HG02588 (cell line): ENCODE data around the gene MISP.

Source experiments
- ATAC-seq: cut with Tn5 transposase; IDR thresholded peaks from one replicate; pipeline ENCODE4 v1.9.1; 2021; ENCODE audit warnings: mild to moderate bottlenecking, moderate library complexity; ENCODE audit not compliant: unreplicated experiment

Gene MISP

DNA sequence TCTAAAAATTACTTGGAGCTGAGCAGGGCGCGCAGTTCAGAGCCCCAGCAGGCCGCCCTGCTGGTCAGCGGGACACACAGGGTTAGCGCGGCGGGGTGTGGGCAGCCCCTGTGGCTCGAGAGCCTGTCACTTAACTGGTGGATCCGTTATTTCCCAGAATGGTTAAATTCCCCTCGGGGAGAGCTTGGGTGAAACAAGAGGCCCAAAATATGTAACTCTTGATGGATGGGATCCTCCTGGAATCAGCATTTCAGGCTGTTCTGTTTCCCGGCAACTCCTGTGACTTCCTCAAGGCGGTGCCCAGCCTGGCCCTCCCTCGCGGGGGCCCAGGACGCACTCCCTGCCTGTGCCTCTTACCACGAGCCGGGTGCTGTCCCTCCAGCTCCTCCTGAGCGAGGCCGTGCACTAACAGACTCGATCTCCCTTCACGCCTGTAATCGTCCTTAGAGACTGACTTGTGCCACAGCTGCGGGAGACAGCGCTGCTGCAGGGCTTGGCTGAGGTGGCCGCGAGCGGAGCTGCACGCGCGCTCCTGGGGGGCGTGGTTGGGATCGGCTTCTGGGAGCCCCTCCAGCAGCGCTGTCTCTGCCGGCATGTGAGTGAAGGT, 56.0 kb downstream of the MISP start:
- ATAC-seq: no peak

DNA sequence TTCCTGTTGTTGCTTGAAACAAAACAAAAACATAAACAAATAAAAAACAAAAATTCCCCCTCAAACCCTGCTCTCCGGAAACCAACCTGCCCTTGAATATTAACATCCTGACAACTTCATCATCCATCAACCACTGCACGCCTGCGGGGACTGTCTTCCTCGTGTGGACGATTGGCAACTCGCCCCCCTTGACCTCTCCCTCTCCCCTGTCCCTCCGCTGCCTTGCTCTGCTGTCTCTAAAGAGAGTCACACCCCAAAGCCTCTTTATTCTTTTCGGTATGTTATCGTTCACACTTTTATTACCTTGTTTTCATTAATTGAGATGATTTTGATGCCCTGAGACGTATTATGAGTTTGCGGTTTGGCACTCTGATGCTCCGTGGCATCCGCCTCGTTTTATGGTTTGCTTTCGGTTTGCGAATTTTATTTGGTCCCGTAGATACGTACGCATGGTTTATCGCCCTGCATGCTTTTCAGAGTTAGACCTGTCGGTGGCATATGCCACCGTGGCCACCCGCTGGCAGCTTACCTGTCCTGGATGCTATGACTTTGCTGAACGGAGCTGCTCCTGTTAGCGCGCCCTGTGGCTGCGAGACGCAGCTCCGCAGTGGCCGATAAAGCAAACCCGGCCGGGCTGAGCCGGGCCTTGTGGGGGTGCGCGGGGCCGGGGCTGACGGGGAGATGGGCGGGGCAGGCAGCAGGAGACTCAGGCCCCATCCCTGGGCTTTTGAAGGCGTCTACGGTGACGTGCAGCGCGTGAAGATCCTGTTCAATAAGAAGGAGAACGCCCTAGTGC, 56.9 kb downstream of the MISP start:
- ATAC-seq: no peak

DNA sequence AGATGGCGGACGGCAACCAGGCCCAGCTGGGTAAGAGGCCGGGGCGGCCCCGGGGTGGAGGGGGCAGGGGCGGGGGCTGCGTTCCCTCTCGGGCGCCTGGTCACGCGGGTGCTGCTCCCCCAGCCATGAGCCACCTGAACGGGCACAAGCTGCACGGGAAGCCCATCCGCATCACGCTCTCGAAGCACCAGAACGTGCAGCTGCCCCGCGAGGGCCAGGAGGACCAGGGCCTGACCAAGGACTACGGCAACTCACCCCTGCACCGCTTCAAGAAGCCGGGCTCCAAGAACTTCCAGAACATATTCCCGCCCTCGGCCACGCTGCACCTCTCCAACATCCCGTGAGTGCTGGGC, 57.5 kb downstream of the MISP start:
- ATAC-seq: no peak

DNA sequence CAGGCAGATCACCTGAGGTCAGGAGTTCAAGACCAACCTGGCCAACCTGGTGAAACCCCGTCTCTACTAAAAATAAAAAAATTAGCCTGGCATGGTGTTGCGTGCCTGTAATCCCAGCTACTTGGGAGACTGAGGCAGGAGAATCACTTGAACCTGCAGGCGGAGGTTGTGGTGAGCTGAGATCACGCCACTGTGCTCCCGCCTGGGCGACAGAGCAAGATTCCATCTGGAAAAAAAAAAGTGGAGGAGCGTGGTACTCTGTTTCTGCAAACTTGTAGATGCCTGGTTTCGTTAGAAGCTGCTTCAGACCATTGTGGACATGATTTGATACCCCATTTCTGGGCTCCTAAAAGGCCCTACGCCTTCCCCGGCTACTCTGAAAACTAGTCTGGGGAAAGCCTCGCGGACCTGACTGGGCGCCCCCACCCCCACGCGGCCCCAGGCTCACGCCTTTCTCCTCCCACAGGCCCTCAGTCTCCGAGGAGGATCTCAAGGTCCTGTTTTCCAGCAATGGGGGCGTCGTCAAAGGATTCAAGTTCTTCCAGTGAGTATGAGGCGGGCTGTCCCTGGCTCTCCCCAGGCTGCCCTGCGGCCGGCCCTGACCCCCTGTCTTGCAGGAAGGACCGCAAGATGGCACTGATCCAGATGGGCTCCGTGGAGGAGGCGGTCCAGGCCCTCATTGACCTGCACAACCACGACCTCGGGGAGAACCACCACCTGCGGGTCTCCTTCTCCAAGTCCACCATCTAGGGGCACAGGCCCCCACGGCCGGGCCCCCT, 59.4 kb downstream of the MISP start:
- no peak for ATAC-seq

DNA sequence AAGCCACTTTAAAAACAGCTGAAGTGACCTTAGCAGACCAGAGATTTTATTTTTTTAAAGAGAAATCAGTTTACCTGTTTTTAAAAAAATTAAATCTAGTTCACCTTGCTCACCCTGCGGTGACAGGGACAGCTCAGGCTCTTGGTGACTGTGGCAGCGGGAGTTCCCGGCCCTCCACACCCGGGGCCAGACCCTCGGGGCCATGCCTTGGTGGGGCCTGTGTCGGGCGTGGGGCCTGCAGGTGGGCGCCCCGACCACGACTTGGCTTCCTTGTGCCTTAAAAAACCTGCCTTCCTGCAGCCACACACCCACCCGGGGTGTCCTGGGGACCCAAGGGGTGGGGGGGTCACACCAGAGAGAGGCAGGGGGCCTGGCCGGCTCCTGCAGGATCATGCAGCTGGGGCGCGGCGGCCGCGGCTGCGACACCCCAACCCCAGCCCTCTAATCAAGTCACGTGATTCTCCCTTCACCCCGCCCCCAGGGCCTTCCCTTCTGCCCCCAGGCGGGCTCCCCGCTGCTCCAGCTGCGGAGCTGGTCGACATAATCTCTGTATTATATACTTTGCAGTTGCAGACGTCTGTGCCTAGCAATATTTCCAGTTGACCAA, 60.1 kb downstream of the MISP start:
- ATAC-seq: no peak

DNA sequence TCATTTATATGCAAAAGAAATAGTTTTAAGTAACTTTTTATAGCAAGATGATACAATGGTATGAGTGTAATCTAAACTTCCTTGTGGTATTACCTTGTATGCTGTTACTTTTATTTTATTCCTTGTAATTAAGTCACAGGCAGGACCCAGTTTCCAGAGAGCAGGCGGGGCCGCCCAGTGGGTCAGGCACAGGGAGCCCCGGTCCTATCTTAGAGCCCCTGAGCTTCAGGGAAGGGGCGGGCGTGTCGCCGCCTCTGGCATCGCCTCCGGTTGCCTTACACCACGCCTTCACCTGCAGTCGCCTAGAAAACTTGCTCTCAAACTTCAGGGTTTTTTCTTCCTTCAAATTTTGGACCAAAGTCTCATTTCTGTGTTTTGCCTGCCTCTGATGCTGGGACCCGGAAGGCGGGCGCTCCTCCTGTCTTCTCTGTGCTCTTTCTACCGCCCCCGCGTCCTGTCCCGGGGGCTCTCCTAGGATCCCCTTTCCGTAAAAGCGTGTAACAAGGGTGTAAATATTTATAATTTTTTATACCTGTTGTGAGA, 60.7 kb downstream of the MISP start:
- no peak for ATAC-seq

DNA sequence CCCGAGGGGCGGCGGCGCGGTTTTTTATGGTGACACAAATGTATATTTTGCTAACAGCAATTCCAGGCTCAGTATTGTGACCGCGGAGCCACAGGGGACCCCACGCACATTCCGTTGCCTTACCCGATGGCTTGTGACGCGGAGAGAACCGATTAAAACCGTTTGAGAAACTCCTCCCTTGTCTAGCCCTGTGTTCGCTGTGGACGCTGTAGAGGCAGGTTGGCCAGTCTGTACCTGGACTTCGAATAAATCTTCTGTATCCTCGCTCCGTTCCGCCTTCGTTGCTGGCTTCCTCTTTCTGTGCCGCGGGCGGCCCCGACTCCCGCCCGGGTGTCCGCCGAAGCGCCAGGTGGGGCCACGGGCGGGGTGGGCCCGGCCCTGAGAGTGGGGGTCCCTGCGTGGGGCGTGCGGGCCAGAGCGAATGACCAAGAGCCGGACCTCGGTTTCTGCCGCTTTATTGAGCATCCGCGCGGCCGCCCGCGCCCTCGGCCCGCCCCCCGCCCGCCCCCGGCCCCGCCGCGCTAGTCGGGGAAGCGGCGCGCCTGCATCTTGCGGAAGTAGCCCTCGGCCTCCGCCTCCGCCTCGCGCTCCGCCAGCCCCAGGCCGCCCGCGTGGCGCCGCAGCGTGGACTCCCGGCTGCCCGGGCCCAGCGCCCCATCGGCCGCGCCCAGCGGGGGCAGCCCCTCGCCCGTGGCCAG, 61.3 kb downstream of the MISP start:
- no peak for ATAC-seq

DNA sequence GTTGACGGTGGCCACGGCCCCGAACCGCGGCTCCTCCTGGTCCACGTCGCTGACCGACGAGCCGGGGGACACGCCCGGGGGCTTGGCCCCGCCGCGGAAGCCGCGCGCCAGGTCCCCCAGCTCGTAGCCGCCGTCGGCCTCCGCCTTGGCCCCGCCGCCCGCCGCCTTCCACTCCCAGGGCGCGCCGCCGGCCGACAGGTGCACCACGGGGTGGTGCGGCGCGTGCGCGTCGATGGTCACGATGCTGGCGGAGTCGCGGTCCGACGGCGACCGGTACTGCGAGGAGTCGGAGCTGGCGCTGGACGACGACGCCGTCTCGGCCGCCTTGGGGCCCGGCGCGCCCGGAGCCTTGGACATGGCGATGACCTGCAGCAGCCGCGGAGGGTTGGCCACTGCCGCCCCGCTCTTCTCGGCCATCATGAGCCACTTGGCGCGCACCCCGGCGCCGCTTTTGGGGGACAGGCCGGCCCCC, 61.9 kb downstream of the MISP start:
- ATAC-seq: no peak

DNA sequence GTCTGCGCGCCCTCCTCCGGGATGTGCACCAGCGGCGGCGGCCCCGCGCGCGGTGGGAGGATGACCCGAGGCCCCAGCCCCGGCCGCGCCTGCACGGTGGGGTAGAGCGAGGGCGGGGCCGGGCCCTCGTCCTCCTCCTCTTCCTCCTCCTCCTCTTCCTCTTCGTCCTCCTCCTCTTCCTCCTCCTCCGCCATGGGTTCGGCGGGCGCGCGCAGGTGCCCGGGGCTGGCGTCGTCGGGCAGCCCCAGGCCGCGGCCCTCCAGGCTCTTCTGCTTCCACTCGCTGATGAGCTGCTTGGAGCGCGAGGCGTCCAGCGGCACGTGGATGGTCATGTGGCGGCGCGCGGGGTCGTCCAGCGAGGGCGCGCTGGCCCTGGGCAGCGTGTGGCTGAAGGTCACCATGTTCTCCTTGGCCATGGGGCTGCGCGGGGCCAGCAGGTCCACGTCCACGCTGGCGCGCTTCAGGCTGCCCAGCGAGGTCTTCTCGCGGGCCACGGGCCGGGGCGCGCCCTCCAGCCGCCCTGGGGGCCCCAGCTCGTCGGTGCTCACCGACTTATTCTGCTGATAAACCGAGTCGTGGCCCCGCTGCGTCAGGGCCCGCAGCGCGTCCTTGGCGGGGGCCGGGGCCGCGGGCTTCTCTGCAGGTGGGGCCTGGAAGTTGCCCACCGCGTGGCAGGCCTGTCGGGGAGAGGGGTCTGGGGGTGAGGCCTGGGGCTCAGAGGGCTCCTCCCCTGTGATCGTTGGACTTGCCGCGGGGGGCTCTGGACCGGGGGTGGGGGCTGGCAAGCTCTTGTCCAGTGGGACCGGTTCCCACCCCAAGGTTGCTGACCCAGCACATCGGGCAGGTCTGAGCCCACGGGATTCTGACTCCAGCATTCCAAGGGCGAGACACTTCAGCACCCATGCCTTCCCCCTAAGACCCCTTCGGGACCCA, 62.6 kb downstream of the MISP start:
- no peak for ATAC-seq
